Muscle layer of colon (tissue), 2 donors: ENCODE results near the gene TSPAN3.

Source experiments
- H3K27ac ChIP-seq: one replicate; pipeline ENCODE4 v1.7.0; 2013; ENCODE audit warnings: low read depth, mild to moderate bottlenecking, low read length, moderate library complexity
- H3K27me3 ChIP-seq, 2 donors: one replicate each; pipeline ENCODE4 v1.7.0; 2013; ENCODE audit warnings: low read length in 2 of 2, mild to moderate bottlenecking in 2 of 2; ENCODE audit not compliant: insufficient read depth in 2 of 2, control insufficient read depth in 1 of 2
- H3K36me3 ChIP-seq: one replicate; pipeline ENCODE4 v1.7.0; 2013; ENCODE audit warnings: mild to moderate bottlenecking, low read length; ENCODE audit not compliant: insufficient read depth
- H3K4me1 ChIP-seq: one replicate; pipeline ENCODE4 v1.7.0; 2013; ENCODE audit warnings: mild to moderate bottlenecking, low read length; ENCODE audit not compliant: insufficient read depth
- H3K4me3 ChIP-seq, 2 donors: one replicate each; pipeline ENCODE4 v1.7.0; 2013; ENCODE audit warnings: low read length in 2 of 2, low read depth in 1 of 2, mild to moderate bottlenecking in 1 of 2, moderate library complexity in 1 of 2
- H3K9ac ChIP-seq: one replicate; pipeline ENCODE4 v1.7.0; 2013; ENCODE audit warnings: low read length
- H3K9me3 ChIP-seq: one replicate; pipeline ENCODE4 v1.7.0; 2013; ENCODE audit warnings: mild to moderate bottlenecking, low read length
- donor health status: abdominal sarcoma.
- donor health status: Adenocarcinoma of cecum.

Gene TSPAN3

DNA sequence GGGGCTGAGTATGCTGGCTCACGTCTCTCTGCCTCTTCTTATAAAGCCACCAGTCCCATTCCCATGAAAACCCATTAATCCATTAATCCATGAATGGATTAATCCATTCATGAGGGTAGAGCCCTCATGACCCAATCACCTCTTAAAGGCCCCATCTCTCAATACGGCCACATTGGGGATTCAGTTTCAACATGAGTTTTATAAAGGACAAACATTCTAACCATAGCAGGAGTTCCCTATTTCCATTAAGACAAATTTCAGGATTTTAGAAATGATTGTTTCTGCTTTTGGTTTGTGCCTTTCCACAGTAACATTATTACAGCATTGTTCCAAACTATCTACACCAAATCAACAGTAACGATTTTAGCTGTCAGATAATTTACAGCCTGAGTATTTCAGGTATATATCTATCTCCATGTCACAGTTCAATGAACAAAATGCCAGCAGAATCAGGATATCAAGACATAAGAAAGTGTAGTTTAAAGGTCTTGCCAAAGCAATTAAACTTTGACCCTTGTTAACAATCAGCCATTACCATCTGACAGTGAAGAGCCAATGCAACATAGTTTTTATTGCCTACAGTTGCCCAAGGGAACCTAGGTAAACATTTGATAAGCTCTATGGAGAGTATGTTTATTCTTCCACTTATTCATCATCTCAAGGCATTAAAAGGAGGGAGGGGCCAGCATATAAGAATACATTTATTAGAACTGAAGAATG, 3.8 kb downstream of the TSPAN3 start:
- Histone ChIP-seq H3K27me3 (no peaks in the 10 kb centered on the region), H3K36me3 (no peaks in the 10 kb centered on the region), H3K4me1 (peaks cover 19% of the 10 kb centered on the region), H3K9me3 (no peaks in the 10 kb centered on the region), H3K4me3 (no peak overlapping the region), H3K27ac (no peak overlapping the region), H3K9ac (no peak overlapping the region)

DNA sequence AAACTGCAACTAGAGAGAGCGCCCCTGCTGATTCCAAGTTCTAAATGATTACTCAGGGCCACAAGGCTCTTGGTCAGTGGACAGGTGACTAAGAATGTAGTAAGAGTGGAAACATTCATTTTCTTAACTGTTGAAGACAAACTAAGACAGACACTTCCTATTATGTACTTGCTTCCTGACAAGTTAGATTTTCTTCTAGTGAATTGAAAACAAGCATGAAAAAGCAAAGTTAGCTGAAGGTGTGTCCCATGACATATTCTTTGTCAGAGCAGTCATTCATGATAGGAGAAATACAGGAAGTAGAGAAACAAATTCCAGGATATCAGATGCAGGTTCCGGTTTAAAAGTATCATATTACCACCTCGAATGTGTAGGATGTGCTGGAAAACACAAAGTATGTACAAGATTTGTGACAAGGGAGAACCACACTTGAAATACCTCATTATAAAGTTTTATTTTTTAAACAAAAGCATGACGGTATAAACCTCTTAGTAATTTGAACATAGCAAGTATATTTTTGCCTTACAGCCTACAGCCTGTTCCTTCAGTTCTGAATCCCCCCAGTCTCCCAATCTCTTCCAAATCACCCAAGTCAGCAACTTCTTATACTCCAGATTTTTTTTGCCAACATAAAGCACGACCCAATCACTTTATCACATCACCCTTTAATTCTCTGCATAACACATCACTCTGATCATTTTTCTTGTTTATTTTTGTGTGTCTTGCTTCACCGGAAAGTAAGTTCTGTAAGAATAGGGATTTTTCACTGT, 6.2 kb downstream of the TSPAN3 start:
- Histone ChIP-seq H3K27ac (no peak overlapping the region), H3K4me1 (peaks cover 36% of the 10 kb centered on the region), H3K9me3 (no peaks in the 10 kb centered on the region), H3K36me3 (no peaks in the 10 kb centered on the region), H3K27me3 (no peaks in the 10 kb centered on the region), H3K4me3 (no peak overlapping the region), H3K9ac (no peak overlapping the region)

DNA sequence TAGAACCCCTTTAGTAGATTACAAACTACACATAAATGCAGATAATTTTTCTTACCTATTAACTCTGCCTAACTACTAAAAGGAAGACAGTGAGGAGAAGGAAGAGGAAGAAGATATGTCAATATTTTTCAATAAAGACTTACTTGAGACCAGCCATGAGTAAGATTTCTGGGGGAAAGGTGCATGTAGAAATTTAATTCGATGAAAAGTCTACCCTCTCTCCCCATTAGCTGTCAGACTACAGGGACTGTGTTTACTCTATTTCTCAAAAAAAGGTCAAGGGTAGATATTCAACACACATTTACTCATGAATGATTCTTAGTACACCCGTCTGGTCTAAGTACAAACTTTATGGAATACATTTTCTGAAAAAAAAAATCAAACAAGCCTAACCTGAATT, 6.8 kb downstream of the TSPAN3 start:
- no peak overlapping the region for H3K27ac ChIP-seq
- peaks cover 33% of the 10 kb centered on the region for H3K4me1 ChIP-seq
- H3K9me3 ChIP-seq: no peaks in the 10 kb centered on the region
- H3K27me3 ChIP-seq: no peaks in the 10 kb centered on the region
- no peaks in the 10 kb centered on the region for H3K36me3 ChIP-seq
- H3K9ac ChIP-seq: no peak overlapping the region
- no peak overlapping the region for H3K4me3 ChIP-seq

DNA sequence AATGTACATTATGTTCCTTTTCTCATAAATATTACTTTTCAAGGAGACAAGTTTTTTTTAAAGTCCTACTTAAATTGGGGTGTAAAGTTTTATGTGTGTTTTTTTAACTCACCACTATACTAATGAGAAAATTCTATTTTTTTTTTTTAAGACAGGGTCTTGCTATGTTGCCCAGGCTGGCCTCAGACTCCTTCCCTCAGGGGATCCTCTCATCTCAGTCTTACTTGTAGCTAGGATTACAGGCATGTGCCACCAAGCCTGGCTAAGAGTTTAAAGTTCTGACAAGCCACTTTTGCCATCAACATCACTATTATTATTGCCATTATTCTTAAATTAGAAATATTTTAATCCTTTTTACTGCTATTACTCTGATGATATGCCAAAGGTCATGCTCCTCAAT, 7.7 kb downstream of the TSPAN3 start:
- H3K27me3 ChIP-seq: no peaks in the 10 kb centered on the region
- no peak overlapping the region for H3K27ac ChIP-seq
- no peaks in the 10 kb centered on the region for H3K9me3 ChIP-seq
- H3K36me3 ChIP-seq: no peaks in the 10 kb centered on the region
- H3K4me3 ChIP-seq: no peak overlapping the region
- H3K9ac ChIP-seq: no peak overlapping the region
- peaks cover 35% of the 10 kb centered on the region for H3K4me1 ChIP-seq

DNA sequence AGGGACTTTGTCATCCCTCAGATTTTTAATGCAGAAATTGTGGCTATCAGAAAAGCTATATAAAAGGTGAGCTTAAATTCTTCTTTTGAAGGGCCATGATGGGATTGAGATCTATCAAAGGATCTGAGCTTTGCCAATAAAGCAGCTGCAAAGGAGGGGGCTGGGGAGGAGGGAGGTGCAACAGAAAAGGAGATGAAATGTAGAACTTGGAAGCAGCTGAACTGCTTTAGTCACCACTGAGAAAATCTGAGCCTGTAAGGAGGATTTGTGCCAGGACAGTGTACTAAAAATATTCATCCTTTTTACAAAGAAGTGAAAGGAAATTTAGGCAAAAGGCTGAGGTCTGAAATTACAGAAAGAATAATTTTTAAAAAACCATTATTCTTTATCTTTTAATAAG, 10.4 kb downstream of the TSPAN3 start:
- Histone ChIP-seq H3K9me3 (no peaks in the 10 kb centered on the region), H3K36me3 (no peaks in the 10 kb centered on the region), H3K27ac (no peak overlapping the region), H3K9ac (no peak overlapping the region), H3K4me3 (no peak overlapping the region), H3K27me3 (no peaks in the 10 kb centered on the region), H3K4me1 (peaks cover 35% of the 10 kb centered on the region)

DNA sequence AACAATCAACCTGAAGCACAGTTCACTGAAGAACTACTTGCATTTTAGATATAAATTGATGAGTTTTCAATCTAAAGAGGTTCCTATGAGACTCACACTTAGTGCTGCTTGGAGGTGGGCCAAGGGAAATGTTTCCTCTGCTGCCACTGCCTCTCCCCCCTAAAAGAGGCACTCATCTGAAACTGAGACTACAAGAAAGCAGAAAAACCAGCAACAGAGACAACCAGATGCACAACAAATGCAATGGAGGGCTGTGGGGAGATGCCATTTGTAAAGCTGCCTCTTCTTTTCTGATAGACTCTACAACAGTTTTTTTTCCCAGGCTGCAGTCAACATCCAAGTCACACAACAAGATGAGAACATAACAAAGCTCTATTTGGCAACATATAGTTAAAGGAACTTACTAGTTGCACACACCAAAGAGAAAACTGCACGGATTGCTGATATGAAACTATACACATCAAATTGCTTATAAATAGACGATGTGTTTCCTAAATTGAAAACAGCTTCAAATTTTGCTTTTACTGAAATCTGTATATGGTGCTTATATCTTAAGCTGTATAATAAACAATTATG, 11.0 kb downstream of the TSPAN3 start:
- no peaks in the 10 kb centered on the region for H3K27me3 ChIP-seq
- no peak overlapping the region for H3K9ac ChIP-seq
- no peaks in the 10 kb centered on the region for H3K36me3 ChIP-seq
- H3K27ac ChIP-seq: no peak overlapping the region
- H3K9me3 ChIP-seq: no peaks in the 10 kb centered on the region
- H3K4me1 ChIP-seq: peaks cover 35% of the 10 kb centered on the region
- no peak overlapping the region for H3K4me3 ChIP-seq

DNA sequence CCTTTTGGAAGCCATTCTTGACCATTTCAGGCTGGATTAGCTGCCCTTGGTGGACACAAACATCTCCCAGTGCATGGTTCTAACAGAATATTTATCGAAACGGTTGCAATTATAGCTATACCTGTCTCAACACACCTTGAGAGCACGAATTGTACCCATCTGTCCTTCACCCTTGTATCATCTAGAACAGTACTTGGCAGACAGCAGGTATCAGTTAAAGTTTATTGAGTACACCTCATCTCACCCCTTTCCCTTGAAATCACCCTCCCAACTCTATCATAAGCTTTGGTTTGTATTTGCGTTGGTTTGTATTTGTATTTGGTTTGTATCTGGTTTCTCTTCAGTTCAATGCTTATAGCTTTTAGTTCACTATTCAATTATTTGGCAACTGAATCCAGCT, 12.4 kb downstream of the TSPAN3 start:
- peaks cover 35% of the 10 kb centered on the region for H3K4me1 ChIP-seq

DNA sequence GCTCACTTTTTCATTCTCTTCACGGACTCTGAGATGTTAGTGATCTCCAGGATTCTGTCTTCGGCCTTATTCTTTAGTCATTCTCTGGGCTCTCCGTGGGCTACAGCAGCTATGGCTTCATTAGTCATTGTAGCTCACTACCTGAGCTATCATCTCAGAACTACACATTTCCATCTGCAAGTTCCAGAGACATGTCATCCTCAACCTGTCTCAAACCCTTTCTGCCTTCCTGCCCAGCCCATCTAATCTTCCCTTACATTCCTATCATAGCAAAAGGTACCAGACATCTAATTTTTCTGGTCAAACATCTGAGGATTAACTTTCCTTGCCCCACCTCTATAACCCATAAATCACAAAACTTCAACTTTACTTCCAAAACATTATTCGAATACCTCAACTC, 13.2 kb downstream of the TSPAN3 start:
- Histone ChIP-seq H3K9me3 (no peaks in the 10 kb centered on the region), H3K36me3 (peaks cover under 1% of the 10 kb centered on the region), H3K9ac (no peak overlapping the region), H3K4me3 (no peak overlapping the region), H3K27me3 (no peaks in the 10 kb centered on the region), H3K27ac (no peak overlapping the region), H3K4me1 (peaks cover 35% of the 10 kb centered on the region)

More for the DNA sequence above, 12.4 kb downstream of the TSPAN3 start:
- Histone ChIP-seq H3K27ac (no peak overlapping the region), H3K9ac (no peak overlapping the region), H3K9me3 (no peaks in the 10 kb centered on the region), H3K36me3 (no peaks in the 10 kb centered on the region), H3K4me3 (no peak overlapping the region), H3K27me3 (no peaks in the 10 kb centered on the region)

DNA sequence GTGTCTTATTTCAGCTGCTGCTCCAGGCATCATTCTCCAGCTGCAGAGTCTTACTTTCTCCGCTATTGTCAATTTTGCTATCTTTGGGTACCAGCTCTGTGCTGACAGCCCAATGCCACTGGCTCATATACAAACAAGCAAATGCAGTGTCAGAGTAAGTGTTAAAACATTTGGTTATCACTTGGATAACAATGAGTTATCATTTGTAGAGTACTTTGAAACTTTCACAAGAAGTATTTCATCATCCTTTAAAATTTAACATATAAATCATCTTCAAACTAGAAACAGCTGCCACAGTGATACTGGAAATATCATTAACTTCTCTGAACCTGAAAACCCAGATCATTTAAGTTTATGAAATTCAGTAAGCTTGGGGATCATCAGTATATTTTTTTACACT, 13.8 kb downstream of the TSPAN3 start:
- Histone ChIP-seq H3K4me1 (peaks cover 30% of the 10 kb centered on the region), H3K36me3 (peaks cover 7% of the 10 kb centered on the region), H3K4me3 (no peak overlapping the region), H3K27ac (no peak overlapping the region), H3K27me3 (no peaks in the 10 kb centered on the region), H3K9me3 (no peaks in the 10 kb centered on the region), H3K9ac (no peak overlapping the region)

DNA sequence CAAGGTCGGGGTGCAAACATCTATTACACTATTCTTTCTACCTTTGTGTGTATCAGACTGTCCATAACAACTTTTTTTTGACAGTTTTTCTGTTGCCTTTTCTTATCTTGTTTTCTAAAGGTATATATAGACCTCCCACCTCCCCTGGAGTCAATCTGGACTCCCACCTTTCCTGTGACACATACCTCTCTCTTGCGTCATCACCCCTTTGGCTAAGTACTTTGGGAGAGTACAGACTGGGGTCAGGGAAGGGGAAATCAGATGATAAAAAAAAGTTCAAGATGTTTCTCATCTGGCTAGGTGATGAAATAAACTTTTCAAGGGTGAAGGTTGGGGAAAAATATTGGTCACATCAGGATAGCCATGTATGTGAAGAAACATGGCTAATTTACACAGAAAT, 17.2 kb downstream of the TSPAN3 start:
- H3K27ac ChIP-seq: no peak overlapping the region
- H3K9me3 ChIP-seq: no peaks in the 10 kb centered on the region
- peaks cover 5% of the 10 kb centered on the region for H3K4me1 ChIP-seq
- no peaks in the 10 kb centered on the region for H3K27me3 ChIP-seq
- H3K9ac ChIP-seq: no peak overlapping the region
- H3K4me3 ChIP-seq: no peak overlapping the region
- peaks cover 12% of the 10 kb centered on the region for H3K36me3 ChIP-seq

DNA sequence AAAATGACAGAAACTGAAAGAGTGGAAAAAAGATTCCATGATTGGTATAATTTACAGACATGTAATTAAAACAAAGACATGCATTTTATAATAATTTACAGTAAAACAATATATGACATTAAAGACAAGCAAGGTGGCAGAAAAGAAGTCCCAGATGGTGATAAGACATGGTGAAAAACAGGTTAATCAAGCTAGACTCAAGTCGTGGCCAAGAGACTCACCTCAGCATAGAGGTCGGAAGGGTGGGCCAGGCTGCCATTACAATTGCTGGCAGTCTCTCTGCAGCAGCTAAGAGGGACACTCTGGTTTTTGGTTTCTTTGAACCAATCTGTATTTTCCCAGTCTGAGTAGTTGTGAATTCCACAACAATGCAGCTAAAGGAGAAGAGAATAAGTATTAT, 18.4 kb downstream of the TSPAN3 start:
- no peak overlapping the region for H3K4me3 ChIP-seq
- H3K9me3 ChIP-seq: no peaks in the 10 kb centered on the region
- H3K27ac ChIP-seq: no peak overlapping the region
- no peak overlapping the region for H3K9ac ChIP-seq
- H3K36me3 ChIP-seq: peaks cover 12% of the 10 kb centered on the region
- no peaks in the 10 kb centered on the region for H3K27me3 ChIP-seq
- H3K4me1 ChIP-seq: no peaks in the 10 kb centered on the region
